ENCODE results near the gene XPO6. TPM values are rescaled to one million over a fixed set of nuclear protein-coding genes. Genes with fewer than 3 reads are reported as not detected.

XPO6 gene
- total RNA-seq, 1 donor from 2014 or later, result 115 TPM

- H3K9me3 Mint-ChIP-seq, result no peaks in the 10 kb centered on the region
- peaks cover 3% of the 10 kb centered on the region for H3K4me1 Mint-ChIP-seq
- H3K36me3 Mint-ChIP-seq, result peaks cover 60% of the 10 kb centered on the region
- no peak for DNase-seq (ENCODE audit: low spot score in 2 of 2, unreplicated experiment in 2 of 2)
- no peak for TF ChIP-seq CTCF (IDR thresholded peaks at IDR 0.05; ENCODE audit: unreplicated experiment)
- H3K4me3 Mint-ChIP-seq, result no peak overlapping the region
- no peaks in the 10 kb centered on the region for H3K27me3 Mint-ChIP-seq (ENCODE audit: low read depth)
- H3K27ac Mint-ChIP-seq, result no peak overlapping the region
Observed at GRCh38 chr16:28131743-28132393, 79.9 kb downstream of the XPO6 start.

GRCh38 chr16:28131181-28131580, 80.6 kb downstream of the XPO6 start:
- no peak for TF ChIP-seq CTCF (IDR thresholded peaks at IDR 0.05; ENCODE audit: unreplicated experiment)
- no peaks in the 10 kb centered on the region for H3K27me3 Mint-ChIP-seq (ENCODE audit: low read depth)
- no peak overlapping the region for H3K4me3 Mint-ChIP-seq
- peaks cover 57% of the 10 kb centered on the region for H3K36me3 Mint-ChIP-seq
- no peaks in the 10 kb centered on the region for H3K9me3 Mint-ChIP-seq
- peak overlapping the region; percentile 63 for H3K27ac Mint-ChIP-seq
- DNase-seq (ENCODE audit: low spot score in 2 of 2, unreplicated experiment in 2 of 2), result no peak
- peaks cover 3% of the 10 kb centered on the region for H3K4me1 Mint-ChIP-seq

GRCh38 chr16:28130099-28131088, 81.4 kb downstream of the XPO6 start:
- Mint-ChIP-seq H3K4me3 (no peak overlapping the region), H3K27ac (peak overlapping the region; percentile 35), H3K36me3 (peaks cover 58% of the 10 kb centered on the region)

GRCh38 chr16:28126684-28127620, 84.8 kb downstream of the XPO6 start:
- Mint-ChIP-seq H3K27ac (no peak overlapping the region), H3K27me3 (ENCODE audit: low read depth) (no peaks in the 10 kb centered on the region), H3K4me1 (peaks cover 3% of the 10 kb centered on the region), H3K4me3 (no peak overlapping the region), H3K9me3 (no peaks in the 10 kb centered on the region), H3K36me3 (peaks cover 44% of the 10 kb centered on the region)
- TF ChIP-seq CTCF (IDR thresholded peaks at IDR 0.05; ENCODE audit: unreplicated experiment), result no peak
- no peak for DNase-seq (ENCODE audit: low spot score in 2 of 2, unreplicated experiment in 2 of 2)

More at GRCh38 chr16:28130099-28131088, 81.4 kb downstream of the XPO6 start:
- no peak for TF ChIP-seq CTCF (IDR thresholded peaks at IDR 0.05; ENCODE audit: unreplicated experiment)
- DNase-seq (ENCODE audit: low spot score in 2 of 2, unreplicated experiment in 2 of 2), result no peak
- Mint-ChIP-seq H3K9me3 (no peaks in the 10 kb centered on the region), H3K27me3 (ENCODE audit: low read depth) (no peaks in the 10 kb centered on the region), H3K4me1 (peaks cover 3% of the 10 kb centered on the region)

- H3K27me3 Mint-ChIP-seq (ENCODE audit: low read depth), result no peaks in the 10 kb centered on the region
- H3K27ac Mint-ChIP-seq, result no peak overlapping the region
- peaks cover 50% of the 10 kb centered on the region for H3K36me3 Mint-ChIP-seq
- H3K9me3 Mint-ChIP-seq, result no peaks in the 10 kb centered on the region
- no peak for TF ChIP-seq CTCF (IDR thresholded peaks at IDR 0.05; ENCODE audit: unreplicated experiment)
- no peaks in the 10 kb centered on the region for H3K4me1 Mint-ChIP-seq
- DNase-seq (ENCODE audit: low spot score in 2 of 2, unreplicated experiment in 2 of 2), result no peak
- H3K4me3 Mint-ChIP-seq, result no peak overlapping the region
Observed at GRCh38 chr16:28125592-28125991, 86.2 kb downstream of the XPO6 start.

All from mesothelial cell of epicardium (in vitro differentiated cells).